ENCODE results near the gene LOC101059915.
"Not testable (repeated sequence)": the region's sequence is repeated elsewhere in the genome, so short reads cannot be mapped to it uniquely, and the experiment has no call there.

LOC101059915 gene

DNA sequence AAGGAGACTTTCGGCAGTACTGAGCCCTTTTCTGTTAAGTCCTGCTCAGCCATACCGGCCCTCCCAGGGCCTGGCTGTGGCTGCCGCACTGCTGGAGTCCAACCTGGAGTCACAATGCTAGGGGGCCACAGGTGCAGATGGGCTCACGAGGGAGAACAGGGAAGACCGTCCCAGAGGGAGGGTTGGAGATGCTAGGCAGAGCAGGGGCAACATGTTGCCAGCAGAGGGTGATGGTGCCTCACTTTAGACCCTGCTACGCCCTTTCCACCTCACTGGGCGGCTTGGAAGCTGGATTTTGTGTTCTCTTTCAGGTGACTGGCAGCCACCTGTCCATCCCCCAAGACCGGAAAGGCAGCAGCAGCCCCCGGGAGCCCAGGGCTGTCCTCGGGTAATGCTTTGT is 2.6 kb downstream of the LOC101059915 start:
- H3K27me3 Mint-ChIP-seq (ENCODE audit: low read depth in 3 of 3) = peaks cover 2 to 18% (median 4%) of the 10 kb centered on the region in 3 donors
- H3K4me3 Mint-ChIP-seq, H3K27ac Mint-ChIP-seq: not testable (repeated sequence)

DNA sequence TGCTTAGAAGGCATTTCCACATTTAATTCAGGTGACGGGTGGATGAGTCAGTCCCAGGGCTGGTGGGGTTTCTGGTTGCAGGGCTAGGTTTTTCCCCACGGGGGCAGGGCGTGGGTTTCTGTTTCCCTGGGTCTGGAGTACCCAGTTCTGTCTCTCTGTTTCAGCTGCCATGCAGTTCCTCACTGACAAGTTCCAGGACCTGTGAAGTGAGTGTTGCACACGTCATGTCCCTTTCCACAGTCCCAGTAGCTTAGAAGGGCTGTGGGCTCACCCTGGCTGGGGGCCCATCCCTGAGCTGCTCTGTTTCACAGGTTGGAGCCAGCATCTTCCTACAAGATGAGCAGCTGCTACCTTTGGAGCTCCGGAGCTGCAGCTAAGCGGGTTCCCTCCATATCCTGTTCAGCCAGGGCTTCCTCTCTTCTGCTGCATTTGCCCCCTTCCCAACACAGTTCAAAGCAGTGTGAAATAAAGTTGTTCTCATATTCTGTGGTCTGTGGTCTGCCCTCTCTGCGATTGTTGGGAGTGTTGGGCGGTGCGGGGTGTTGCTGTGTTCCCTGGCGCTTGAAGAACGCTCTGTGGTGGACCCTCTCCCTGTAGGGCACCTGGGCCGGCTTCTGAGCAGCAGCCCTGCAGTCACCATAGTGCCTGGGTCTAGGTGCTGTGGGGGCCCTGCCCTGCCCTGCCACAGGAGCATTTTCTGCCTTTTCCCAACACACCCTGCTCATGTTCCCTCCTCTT is 3.9 kb downstream of the LOC101059915 start:
- Mint-ChIP-seq H3K4me1 (peaks cover 0 to 3% of the 10 kb centered on the region in 2 donors), H3K27me3 (ENCODE audit: low read depth in 3 of 3) (peaks cover 2 to 18% (median 4%) of the 10 kb centered on the region in 3 donors), H3K4me3 (peak overlapping the region in 1 of 5 donors; percentile 35), H3K27ac (no peak overlapping the region), H3K9me3 (no peaks in the 10 kb centered on the region), H3K36me3 (no peaks in the 10 kb centered on the region)
- no peak for DNase-seq

More for the DNA sequence above, 2.6 kb downstream of the LOC101059915 start:
- not testable (repeated sequence) for H3K36me3 Mint-ChIP-seq, DNase-seq, H3K9me3 Mint-ChIP-seq, H3K4me1 Mint-ChIP-seq

DNA sequence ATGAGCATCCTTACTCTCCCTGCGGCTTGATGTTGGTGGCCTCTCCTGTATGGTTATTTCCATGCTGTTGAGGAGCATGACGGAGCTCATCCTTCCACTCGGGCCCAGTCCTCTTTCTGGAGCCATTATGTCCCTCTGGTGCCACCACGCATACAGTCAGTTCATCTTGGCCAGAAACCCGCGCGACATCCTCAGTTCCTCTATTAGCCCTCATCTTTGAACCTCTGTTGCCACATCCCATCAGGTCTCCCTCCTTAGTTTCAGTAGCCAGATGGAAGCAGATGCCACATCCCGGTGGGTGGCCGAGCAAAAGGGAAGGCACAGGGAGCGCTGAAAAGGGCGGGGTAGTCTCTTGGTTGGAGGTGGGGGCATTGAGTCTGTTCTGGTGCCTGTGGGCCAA is 4.6 kb downstream of the LOC101059915 start:
- Mint-ChIP-seq H3K36me3 (no peaks in the 10 kb centered on the region), H3K9me3 (no peaks in the 10 kb centered on the region)

DNA sequence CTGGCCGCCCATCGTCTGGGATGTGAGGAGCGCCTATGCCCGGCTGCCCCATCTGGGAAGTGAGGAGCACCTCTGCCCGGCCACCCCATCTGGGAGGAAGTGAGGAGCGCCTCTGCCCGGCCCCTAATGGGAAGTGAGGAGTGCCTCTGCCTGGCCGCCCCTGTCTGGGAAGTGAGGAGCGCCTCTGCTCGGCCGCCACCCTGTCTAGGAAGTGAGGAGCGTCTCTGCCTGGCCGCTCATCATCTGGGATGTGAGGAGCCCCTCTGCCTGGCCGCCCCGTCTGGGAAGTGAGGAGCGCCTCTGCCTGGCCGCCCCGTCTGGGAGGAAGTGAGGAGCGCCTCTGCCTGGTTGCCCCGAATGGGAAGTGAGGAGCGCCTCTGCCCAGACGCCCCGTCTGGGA is 8.3 kb downstream of the LOC101059915 start:
- H3K27me3 Mint-ChIP-seq (ENCODE audit: low read depth in 3 of 3); H3K4me1 Mint-ChIP-seq; H3K9me3 Mint-ChIP-seq; H3K4me3 Mint-ChIP-seq; H3K27ac Mint-ChIP-seq; H3K36me3 Mint-ChIP-seq; DNase-seq: not testable (repeated sequence)

More for the DNA sequence above, 4.6 kb downstream of the LOC101059915 start:
- Mint-ChIP-seq H3K27ac (peak overlapping the region in 1 of 6 donors; percentile 30), H3K4me1 (peaks cover 0 to 3% of the 10 kb centered on the region in 2 donors), H3K27me3 (ENCODE audit: low read depth in 3 of 3) (peaks cover 2 to 18% (median 4%) of the 10 kb centered on the region in 3 donors), H3K4me3 (no peak overlapping the region)
- DNase-seq = no peak

DNA sequence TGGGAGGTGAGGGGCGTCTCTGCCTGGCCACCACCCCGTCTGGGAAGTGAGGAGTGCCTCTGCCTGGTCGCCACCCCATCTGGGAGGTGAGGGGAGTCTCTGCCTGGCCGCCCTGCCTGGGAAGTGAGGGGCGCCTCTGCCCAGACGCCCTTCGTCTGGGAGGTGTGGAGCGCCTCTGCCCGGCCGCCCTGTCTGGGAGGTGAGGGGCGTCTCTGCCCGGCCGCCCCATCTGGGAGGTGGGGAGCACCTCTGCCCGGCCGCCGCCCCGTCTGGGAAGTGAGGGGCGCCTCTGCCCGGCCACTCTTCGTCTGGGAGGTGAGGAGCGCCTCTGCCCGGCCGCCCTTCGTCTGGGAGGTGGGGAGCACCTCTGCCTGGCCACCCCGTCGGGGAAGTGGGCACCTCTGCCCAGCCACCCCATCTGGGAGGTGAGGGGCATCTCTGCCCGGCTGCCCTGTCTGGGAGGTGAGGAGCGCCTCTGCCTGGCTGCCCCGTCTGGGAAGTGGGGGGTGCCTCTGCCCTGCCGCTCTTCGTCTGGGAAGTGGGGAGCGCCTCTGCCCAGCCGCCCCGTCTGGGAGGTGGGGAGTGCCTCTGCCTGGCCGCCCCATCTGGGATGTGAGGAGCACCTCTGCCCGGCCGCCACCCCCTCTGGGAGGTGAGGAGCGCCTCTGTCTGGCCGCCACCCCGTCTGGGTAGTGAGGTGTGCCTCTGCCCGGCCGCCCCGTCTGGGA is 8.9 kb downstream of the LOC101059915 start:
- not testable (repeated sequence) for H3K9me3 Mint-ChIP-seq; H3K4me3 Mint-ChIP-seq; H3K27ac Mint-ChIP-seq; H3K36me3 Mint-ChIP-seq; DNase-seq; H3K27me3 Mint-ChIP-seq (ENCODE audit: low read depth in 3 of 3); H3K4me1 Mint-ChIP-seq

DNA sequence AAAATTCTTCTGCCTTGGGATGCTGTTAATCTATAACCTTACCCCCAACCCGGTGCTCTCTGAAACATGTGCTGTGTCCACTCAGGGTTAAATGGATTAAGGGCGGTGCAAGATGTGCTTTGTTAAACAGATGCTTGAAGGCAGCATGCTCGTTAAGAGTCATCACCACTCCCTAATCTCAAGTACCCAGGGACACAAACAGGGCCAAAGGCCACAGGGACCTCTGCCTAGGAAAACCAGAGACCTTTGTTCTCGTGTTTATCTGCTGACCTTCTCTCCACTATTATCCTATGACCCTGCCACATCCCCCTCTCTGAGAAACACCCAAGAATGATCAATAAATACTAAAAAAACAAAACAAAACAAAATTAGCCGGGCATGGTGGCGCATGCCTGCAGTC is 9.8 kb downstream of the LOC101059915 start:
- not testable (repeated sequence) for DNase-seq; H3K36me3 Mint-ChIP-seq; H3K4me3 Mint-ChIP-seq; H3K27me3 Mint-ChIP-seq (ENCODE audit: low read depth in 3 of 3); H3K4me1 Mint-ChIP-seq; H3K9me3 Mint-ChIP-seq; H3K27ac Mint-ChIP-seq

DNA sequence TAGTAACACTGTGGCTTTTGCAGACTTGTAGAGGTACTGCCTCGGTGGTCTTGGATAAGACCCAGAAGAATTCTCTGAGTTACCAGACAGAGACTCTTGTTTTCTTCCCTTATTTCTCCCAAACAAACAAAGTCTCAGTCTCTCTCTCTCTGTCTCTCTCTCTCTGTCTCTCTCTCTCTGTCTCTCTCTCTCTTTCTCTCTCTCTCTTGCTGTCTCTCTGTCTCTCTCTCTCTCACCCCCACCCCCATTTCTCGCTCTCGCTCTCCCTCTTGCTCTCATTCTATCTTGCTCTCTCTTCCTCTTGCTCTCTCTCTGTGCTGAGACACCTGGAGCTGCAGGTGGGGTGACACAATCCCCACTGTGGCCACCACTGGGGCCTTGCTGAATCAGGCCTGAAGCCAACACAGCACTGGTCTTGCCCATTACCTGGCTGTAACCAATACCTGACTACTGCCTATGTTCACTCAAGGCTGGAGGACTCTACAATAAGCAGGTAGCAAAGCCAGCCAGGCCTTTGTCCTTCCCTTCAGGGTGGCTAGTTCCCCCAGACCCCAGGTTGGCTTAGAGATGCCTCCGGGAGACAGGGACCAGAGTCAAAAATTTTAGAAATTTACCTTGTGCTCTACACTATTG is 12.3 kb downstream of the LOC101059915 start:
- Mint-ChIP-seq H3K36me3 (no peaks in the 10 kb centered on the region), H3K4me3 (no peak overlapping the region), H3K9me3 (no peaks in the 10 kb centered on the region), H3K4me1 (no peaks in the 10 kb centered on the region), H3K27ac (no peak overlapping the region), H3K27me3 (ENCODE audit: low read depth in 3 of 3) (peaks cover 2 to 4% (median 3%) of the 10 kb centered on the region in 3 donors)
- DNase-seq = no peak

DNA sequence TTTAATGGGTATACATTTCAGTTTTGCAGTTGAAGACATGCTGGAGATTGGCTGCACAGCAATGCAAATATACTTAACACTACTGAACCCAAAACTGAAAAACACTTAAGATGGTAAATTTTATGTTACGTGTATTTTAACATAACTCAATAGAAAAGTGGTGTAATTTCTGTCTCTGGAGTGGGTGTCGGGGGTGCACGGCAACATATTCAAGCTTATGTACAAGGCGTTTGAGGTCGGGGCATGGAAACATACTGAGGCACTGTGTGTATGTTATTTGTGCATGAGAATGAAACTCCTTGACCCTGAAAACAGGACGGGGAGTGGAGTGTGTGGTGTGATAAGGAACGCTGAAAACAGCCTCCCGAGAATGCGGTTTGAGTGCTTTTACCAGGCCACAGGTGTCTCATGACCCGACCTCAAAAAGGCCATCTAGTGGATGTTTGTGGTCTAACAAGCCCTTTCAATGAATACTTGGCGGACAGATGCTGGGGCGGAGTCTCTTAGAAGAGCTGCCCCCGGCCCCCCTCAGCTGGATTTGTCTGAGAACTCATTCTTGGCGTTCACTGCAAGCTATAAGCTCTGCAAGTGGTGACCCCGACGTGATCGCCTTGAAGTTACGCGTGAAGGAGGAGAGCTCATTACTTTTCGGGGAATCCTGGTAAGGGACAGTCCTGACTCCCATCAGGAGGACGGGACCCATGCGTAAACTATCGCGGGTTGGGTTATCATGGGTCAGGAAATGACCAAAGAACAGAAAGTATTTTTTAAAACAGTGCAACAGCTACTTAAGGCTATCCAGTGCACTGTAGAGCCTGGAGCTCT is 29.5 kb downstream of the LOC101059915 start:
- not testable (repeated sequence) for DNase-seq; H3K36me3 Mint-ChIP-seq; H3K27ac Mint-ChIP-seq; H3K4me3 Mint-ChIP-seq; H3K4me1 Mint-ChIP-seq; H3K27me3 Mint-ChIP-seq (ENCODE audit: low read depth in 3 of 3); H3K9me3 Mint-ChIP-seq

DNA sequence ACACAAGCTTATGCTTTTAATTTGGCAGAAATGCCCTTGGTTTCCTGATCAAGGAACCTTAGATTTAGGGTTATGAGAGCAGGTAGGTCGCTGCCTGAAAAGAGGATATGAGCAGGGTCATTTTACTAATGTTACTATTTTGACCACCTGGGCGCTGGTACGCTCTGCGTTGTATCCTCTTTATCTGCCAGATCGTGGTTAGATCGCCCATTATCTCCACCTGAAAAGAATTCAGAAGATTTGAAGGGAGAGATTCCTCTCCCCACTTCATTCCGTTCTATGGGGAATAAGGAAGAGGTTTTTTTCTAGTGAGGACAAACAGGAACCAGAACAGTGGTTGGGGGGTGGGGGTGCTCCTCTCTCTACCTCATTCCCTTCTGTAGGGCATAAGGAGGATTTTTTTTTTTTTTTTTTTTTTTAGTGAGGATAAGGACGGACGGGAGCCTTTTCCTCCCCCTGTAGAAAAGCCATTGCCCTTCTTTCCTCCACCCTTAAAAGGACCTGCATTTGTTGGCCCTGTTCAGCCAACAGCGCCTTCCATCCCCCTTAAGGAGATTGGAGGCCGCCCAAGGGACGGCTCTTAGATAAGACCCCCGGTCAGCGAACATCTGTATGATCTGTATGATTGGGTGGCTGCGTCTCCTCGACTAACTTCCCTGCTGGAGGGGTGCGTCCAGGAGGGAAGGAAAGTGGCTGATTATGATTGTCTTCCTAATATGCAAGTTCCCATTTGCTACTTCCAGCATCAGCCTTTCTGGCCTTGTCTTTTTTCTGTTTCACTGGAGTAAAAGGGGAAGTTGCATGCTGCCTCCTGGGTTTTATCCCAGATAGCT is 30.3 kb downstream of the LOC101059915 start:
- H3K4me1 Mint-ChIP-seq; DNase-seq; H3K27me3 Mint-ChIP-seq (ENCODE audit: low read depth in 3 of 3); H3K9me3 Mint-ChIP-seq; H3K36me3 Mint-ChIP-seq; H3K27ac Mint-ChIP-seq; H3K4me3 Mint-ChIP-seq: not testable (repeated sequence)

DNA sequence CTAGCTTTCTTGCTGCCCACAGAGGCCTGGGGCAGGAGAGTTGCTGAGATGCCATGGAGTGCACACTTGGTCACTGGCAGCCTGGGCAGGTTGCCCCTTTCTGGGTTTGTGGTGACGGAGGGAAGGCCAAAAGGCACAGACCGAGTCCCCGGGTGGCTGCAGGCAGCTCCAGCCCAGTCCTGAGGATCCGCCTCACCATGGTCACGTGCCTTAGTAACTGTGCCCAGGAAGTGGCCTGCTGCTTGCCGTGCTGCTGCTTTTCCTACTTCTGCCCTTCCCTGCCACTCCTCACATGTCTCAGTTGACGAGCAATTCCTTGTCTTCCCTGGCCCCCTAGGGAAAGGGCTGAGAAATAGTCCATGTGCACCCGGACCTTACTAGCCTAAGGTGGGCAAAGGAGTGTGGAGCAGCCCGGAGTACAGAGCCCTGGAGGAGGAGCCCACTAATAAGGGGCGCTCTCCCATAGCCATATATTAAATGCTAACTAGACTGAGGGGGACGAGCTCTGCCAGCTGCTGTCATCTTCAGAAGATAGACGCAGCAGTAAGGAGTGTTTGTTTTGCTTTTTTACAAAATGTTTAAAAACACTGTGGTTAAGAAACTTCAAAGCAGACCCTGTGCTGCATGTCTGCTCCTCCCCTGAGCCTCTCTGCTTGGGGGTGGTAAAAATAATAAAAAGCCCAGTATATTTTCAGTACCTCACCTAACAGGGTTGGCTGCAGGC is 31.1 kb downstream of the LOC101059915 start:
- not testable (repeated sequence) for H3K27me3 Mint-ChIP-seq (ENCODE audit: low read depth in 3 of 3); H3K36me3 Mint-ChIP-seq; H3K4me3 Mint-ChIP-seq; H3K9me3 Mint-ChIP-seq; H3K27ac Mint-ChIP-seq; H3K4me1 Mint-ChIP-seq; DNase-seq

DNA sequence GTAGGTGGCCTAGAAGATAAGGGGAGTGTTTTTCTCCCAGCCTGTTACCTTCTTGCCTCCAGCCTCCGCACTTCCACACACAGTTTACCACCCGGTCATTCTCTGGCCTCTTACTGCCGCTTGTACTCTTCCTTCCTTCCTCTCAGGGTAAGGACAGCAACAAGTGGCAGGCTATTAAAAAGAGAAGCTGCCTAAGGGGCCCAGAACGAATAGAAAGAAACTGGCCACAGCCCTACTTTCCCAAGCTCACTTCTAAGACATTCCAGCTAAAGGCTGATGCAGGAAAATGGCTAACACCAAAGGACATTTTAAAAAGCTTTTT is 31.6 kb downstream of the LOC101059915 start:
- not testable (repeated sequence) for H3K27ac Mint-ChIP-seq; H3K4me1 Mint-ChIP-seq; H3K4me3 Mint-ChIP-seq; H3K27me3 Mint-ChIP-seq (ENCODE audit: low read depth in 3 of 3); DNase-seq; H3K36me3 Mint-ChIP-seq; H3K9me3 Mint-ChIP-seq

DNA sequence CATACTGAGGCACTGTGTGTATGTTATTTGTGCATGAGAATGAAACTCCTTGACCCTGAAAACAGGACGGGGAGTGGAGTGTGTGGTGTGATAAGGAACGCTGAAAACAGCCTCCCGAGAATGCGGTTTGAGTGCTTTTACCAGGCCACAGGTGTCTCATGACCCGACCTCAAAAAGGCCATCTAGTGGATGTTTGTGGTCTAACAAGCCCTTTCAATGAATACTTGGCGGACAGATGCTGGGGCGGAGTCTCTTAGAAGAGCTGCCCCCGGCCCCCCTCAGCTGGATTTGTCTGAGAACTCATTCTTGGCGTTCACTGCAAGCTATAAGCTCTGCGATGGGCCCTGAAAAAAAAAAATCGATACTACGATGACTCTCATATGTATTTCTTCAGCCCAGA is 35.5 kb downstream of the LOC101059915 start:
- not testable (repeated sequence) for H3K9me3 Mint-ChIP-seq; H3K27ac Mint-ChIP-seq; H3K27me3 Mint-ChIP-seq (ENCODE audit: low read depth in 3 of 3); DNase-seq; H3K4me3 Mint-ChIP-seq; H3K36me3 Mint-ChIP-seq; H3K4me1 Mint-ChIP-seq

DNA sequence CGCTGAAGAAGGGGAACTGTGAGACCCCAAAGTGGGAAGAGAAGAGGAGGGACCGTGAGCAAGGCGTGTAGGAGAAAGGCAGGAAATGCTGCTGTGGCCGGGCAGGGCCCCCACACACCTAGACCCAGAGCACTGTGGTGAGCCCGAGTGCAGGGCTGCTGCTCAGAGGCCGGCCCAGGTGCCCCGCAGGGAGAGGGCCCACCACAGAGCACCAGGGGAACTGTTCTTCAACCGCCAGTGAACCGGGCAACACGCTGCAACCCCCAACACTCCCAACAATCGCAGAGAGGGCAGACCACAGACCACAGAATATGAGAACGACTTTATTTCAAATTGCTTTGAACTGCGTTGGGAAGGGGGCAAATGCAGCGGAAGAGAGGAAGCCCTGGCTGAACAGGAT is 46.7 kb downstream of the LOC101059915 start:
- DNase-seq; H3K4me1 Mint-ChIP-seq; H3K4me3 Mint-ChIP-seq; H3K27ac Mint-ChIP-seq; H3K27me3 Mint-ChIP-seq (ENCODE audit: low read depth in 3 of 3); H3K9me3 Mint-ChIP-seq; H3K36me3 Mint-ChIP-seq: not testable (repeated sequence)

All from immature natural killer cell (primary cell).